Body of pancreas (tissue), 4 donors: ENCODE results near the gene FAM204A.

Experiments
- CTCF ChIP-seq, 7 experiments: fragments of 450-650 bp in 4 of 7; fragments of 200-600 bp in 3 of 7; sonication (generic) in 3 of 7; IDR thresholded peaks; one replicate each; pipeline ENCODE4 v1.5.1; 2016 to 2019; ENCODE audit warnings: antibody characterized with exemption in 7 of 7
- POLR2A ChIP-seq, 3 donors: fragments of 450-650 bp; IDR thresholded peaks; one replicate each; pipeline ENCODE4 v1.6.1; 2016; ENCODE audit warnings: antibody characterized with exemption in 3 of 3, mild to moderate bottlenecking in 2 of 3

- TF ChIP-seq POLR2A (IDR thresholded peaks at IDR 0.05) (no peak), CTCF (IDR thresholded peaks at IDR 0.05) (no peak)
Measured at GRCh38 chr10:118266098-118266748, 75.9 kb downstream of the FAM204A start.
